NCI-H526 treated with DMSO at 0.1 percent for 48 hours (cell line): ENCODE results near the gene DNER.

Source experiments
- DNase-seq: peaks from one replicate; lab custom pipeline; 2025; lab: John Stamatoyannopoulos, UW

The DNER gene

GRCh38 chr2:229666811-229667210 is 47.5 kb downstream of the DNER start:
- DNase-seq = no peak

DNA sequence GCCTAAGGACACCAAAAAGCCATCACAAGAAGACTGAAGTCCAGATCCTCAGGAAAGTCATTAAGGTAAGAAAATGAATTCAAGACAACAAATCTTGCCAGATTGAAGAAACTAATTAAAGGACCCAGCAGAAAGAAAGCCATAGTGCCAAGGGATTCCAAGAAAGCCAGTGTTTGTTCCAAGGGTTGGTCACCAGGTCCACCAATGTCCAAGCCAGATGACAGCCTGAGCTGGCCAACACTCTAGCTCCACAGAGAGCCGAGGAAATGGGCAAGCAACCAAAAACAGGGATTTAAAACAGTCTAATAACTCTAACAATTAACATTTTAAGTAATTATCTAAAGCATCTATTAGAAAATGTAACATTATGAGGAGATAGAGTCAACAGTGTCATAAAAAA is 49.2 kb downstream of the DNER start:
- no peak for DNase-seq

DNA sequence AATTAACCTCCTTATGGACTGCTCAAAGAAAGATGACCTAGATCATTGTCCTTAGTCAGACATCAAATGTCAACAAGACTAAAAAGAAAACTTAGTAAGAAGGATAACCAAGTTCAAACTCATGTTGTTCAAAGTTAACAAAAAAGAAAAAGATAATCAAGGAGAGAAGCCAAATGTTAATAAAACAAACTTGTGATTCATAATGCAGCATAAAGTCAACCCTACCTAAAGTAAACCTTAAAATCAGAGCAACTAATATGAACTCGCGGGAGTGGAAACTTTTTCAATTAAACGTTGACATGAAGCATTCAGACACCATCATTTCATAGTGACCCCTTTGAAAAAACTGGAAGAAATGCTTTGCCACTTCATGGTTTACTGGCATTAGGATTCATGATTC is 52.9 kb downstream of the DNER start:
- no peak for DNase-seq

- DNase-seq = no peak
Observed at GRCh38 chr2:229660951-229661350, 53.4 kb downstream of the DNER start.

GRCh38 chr2:229660391-229660790 is 54.0 kb downstream of the DNER start:
- no peak for DNase-seq

DNA sequence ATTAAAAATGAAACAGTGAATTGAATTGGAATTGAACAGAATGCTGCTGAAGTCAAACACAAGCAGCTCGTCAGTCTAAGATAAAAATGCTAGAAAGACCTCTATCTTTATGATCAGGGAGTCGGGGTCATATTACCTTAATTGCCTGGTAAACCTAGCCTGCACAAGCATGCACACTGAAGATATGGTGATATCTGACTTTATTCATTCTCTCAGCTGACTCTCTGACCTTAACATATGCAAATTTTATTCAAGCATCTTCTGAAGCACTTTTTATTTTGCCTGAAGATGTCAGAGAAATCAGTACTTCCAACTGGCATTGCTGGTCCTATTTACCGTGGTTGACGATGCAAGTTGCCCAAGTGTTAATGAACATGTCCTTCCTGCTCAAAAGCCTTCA is 56.4 kb downstream of the DNER start:
- no peak for DNase-seq

GRCh38 chr2:229654437-229654836 is 59.9 kb downstream of the DNER start:
- DNase-seq = no peak

DNA sequence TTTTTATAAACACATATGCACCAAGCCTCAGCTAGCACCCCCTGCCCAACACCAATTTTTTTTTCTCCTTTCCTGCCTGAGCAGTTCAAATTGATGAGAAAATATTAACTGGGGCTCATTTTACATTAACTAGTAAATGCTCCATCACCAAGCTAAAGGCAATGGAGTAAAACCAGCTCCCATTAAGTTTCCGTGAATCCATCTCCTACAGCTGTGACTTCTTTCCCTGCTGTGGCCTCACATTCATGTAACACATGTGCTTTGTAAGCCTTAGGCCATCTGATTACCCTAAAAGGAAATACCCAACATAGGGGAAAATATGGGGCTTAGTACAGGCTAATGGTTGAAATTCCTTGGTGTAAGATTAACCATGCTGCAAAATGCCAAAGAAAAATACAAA is 60.8 kb downstream of the DNER start:
- no peak for DNase-seq

GRCh38 chr2:229652796-229653195 is 61.6 kb downstream of the DNER start:
- DNase-seq = no peak

GRCh38 chr2:229650901-229651300 is 63.5 kb downstream of the DNER start:
- DNase-seq = no peak

DNA sequence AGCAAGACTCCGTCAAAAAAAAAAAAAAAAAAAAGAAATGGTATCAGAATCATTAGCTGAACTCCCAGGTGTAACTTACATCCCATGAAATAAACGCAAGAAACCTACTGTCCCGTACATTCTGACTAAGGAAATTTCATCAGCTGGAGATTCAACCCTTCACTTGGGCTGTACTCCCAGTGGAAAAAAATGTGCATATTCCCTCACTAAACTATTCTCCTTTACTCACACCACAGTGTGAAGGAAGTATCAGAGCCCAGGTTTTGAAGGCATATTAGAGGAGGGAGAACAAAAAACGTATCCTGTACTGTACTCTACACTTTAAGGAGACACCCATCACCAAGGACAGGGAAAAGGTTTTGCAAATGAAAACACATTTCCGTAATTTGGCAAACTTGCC is 64.3 kb downstream of the DNER start:
- no peak for DNase-seq

DNA sequence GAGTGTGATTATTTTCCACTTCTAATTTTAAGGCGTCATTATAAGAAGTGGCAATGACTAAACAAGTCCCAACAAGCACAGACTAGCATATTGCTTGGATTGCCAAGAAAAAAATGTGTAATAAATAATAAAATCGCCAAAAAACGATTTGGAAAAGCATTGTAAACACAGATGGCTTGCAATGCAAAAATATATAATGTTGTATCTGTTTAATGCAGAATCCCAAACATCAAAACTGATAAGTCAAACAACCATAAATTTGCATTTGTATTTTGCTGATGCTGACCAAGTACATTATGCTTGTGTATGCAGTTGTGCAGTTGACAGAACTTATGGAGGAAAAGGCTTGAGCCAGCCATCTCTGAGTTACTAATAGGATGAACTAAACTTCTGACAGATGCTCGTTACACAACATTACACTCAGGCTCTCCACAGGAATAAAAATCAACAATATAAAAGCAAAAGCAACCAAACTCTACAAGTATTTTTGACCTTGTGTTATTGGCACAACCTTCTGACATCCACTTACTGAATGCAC is 68.1 kb downstream of the DNER start:
- DNase-seq = no peak

DNA sequence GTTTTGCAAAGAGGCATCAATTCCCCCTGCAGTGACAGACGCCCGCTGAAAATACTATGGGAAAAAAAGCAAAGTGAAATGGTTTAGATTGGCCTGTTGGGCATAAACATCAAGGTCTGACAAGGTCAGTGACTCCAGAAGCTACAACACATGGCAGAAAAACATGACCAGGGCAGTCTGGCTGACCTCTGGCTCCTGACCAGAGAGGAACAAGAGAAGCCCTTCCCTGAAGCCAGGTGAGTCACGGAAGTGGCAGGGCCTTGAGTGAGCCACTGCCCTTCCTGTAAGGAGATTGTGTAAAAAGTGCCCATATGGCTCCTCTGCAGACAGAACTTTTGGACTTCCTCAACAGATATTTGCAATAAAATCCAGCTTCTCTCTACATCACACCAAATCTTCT is 72.0 kb downstream of the DNER start:
- no peak for DNase-seq

- no peak for DNase-seq
Observed at GRCh38 chr2:229641676-229642075, 72.7 kb downstream of the DNER start.

DNA sequence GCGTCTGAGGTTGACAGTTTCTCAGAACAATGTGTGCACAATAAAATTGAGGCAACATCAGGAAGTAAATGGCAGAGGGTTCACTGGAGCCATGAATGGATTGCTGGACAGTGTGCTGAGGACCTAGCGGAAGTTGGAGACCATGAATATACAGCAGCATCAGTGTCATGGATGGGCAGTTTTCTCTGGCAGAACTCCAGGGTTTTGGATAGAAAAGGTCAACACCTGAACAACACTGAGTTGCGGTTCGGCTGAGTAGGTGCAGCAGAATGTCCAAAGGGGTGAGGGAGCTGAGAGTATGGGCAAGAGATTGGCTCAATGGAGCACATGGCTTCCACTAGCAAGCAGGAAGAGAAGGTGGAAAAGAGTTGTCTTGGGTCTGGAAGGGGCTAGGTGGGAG is 73.7 kb downstream of the DNER start:
- DNase-seq = no peak

GRCh38 chr2:229636571-229636970 is 77.8 kb downstream of the DNER start:
- no peak for DNase-seq

DNA sequence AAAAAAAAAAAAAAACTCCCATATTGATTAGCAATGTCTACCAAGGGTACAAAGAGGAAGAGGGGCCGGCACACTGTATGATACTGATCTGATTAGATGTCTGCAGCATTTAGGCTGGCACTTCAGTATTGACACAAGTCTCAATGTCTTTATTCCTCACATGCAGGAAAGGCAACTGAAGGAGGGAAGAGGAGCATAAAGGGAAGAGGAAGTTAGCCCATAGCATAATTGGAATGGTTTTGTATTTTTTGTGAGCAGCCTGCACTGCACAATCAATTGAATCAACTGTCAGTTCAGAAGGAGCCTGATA is 79.0 kb downstream of the DNER start:
- DNase-seq = no peak

DNA sequence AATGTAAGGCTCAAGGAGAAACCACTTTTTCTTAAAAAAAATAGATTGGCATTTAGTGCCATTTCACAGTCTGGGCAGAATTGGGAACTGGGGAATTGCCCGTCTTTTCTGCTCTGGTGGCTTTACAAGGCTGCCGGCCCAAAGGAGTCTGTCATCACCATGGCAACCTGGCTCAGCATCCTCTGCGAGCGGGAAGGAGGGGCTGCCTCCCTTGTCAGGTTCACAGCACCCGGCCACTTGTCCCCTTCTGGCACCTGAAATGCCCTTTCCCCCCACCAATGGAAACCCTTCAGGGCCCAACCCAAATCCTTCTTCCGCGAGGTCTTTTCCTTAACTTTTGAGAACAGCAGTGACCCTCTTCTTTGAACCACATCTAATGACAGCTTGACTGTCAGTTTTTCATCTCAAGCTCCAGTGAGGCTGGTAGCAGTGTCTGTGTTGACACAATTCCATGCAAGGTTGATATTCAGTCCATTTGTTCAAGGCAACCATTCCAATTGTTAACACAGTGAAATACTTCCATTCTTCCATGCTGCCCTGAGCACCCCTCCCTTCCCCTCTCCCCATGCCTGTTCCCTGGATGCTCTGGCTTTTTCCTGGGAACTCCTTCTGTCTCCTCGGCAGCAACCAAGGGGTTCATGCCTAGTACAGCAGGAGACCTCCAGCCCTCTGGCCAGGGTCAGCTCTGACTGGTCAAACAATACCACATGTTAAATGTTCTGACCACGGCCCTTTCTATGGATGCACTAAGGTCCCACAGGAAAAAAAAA is 79.6 kb downstream of the DNER start:
- DNase-seq = no peak

- DNase-seq = no peak
Observed at GRCh38 chr2:229633556-229633955, 80.8 kb downstream of the DNER start.

- DNase-seq = no peak
Observed at GRCh38 chr2:229629039-229629438, 85.3 kb downstream of the DNER start.

DNA sequence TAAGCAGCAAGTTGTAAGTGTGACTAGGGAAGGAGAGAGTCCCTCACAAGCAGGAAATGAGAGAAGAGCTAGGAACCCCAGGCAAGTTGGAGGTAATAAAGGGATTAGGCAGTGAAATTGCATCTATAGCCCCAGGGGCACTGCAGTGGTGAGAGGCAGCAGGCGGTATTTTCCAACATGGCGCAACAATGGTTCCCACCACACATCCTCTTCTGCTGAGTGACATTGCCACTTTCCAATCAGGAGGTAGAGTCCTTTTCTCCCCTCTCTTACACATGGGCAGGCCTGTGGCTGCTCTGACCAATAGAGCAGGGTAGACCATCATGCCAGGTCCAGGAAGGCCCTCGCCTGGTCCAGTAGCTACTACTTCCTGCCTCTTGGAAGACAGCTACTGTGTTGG is 86.6 kb downstream of the DNER start:
- no peak for DNase-seq

- DNase-seq = no peak
Observed at GRCh38 chr2:229622495-229623355, 91.6 kb downstream of the DNER start.

DNA sequence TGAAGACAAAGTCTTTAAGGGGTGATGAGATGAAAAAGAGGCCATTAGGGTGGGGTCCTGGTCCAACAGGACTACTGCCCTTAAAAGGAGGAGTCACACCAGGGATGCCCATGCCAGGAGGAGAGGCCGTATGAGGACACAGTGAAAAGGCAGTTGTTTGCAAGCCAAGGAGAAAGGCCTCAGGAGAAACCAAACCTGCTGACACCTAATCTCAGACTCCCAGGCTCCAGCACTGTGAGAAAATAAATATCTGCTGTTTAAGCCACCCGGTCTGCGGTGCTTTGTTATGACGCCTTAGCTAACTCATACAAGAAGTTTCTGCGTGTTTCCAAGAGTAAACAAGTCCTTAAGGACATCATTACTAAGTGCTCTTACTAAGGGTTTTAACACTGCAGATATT is 93.6 kb downstream of the DNER start:
- no peak for DNase-seq
